ENCODE data around the gene CTTN.

The CTTN gene

DNA sequence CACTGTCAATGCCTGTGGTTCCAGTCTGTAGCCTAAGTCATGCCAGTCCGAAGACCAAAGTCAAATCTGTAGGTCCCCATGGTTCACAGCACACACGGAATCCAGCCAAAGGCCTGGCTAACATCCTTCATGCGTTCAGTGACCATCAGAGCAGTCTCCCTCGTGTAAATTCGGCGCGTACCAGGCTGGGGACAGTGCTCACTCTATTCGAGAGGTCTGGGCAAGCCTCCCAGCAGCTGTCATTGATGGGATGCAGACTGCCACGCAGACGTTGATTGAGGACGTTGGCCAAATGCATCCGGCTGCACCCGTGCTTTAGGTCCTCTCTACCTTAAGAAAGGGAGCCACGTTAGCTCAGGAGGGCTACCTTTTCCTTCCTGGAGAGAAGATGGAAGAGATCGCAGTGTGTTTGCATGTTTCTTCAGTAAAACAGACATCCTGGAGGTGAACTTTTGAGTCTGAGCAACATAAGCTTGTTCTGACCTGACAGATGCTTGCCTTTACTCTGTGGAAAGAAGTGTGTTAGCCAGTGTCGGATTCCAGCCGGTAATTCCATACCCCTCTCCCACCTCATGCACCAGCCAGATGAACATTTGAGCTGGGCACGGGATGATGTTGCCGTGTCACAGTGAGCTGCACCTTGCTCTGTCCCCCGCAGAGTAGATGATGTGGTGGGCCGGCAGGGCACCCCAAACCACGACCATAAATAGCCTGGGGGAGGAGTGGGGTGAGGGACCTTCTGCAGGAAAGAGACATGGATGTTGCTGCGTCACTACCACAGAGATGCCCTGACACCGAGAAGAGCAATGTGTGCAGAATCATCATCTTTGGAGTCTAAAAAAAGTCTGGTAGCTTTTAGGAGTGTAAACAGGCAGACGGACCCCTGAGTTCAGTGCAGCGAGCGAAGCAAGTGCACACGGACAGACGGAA lies 12.2 kb downstream of the CTTN start:
- Histone ChIP-seq H3K4me1 (ENCODE audit: control insufficient read depth, insufficient read depth, low read depth, low read length) (peaks cover 26% of the 10 kb centered on the region), H3K9ac (ENCODE audit: low read length) (no peak overlapping the region), H3K27me3 (ENCODE audit: control insufficient read depth in 1 of 2, insufficient read depth in 1 of 2, low read length in 2 of 2) (no peaks in the 10 kb centered on the region), H3K18ac (ENCODE audit: low read depth in 1 of 2, low read length in 2 of 2) (no peak overlapping the region), H2AK5ac (ENCODE audit: low read length, severe bottlenecking) (no peak overlapping the region), H3K79me1 (replicated peaks; ENCODE audit: low read length, poor library complexity, severe bottlenecking) (peaks cover 40% of the 10 kb centered on the region), H3K23ac (ENCODE audit: low read length in 2 of 2) (no peak overlapping the region), H2BK120ac (ENCODE audit: low read depth, low read length) (no peak overlapping the region), H3K27ac (ENCODE audit: low read length, poor library complexity, severe bottlenecking) (no peak overlapping the region), H3K14ac (ENCODE audit: low read length in 2 of 2) (no peak overlapping the region), H2BK12ac (ENCODE audit: low read length in 2 of 2) (no peak overlapping the region), H3K4me3 (ENCODE audit: insufficient read depth in 1 of 2, low read depth in 1 of 2, low read length in 2 of 2) (no peak overlapping the region), H4K8ac (ENCODE audit: low read length) (no peak overlapping the region), H3K4me2 (ENCODE audit: low read length, poor library complexity, severe bottlenecking) (no peak overlapping the region), H2BK5ac (ENCODE audit: low read depth, low read length, poor library complexity, severe bottlenecking) (no peak overlapping the region), H4K91ac (ENCODE audit: low read length) (no peak overlapping the region), H2AFZ (ENCODE audit: low read depth, low read length) (no peak overlapping the region), H3K36me3 (ENCODE audit: control insufficient read depth in 1 of 2, insufficient read depth in 2 of 2, low read depth in 1 of 2, low read length in 2 of 2) (peaks cover 85 to 98% of the 10 kb centered on the region in 2 experiments), H3K9me3 (ENCODE audit: control insufficient read depth, low read length) (no peaks in the 10 kb centered on the region), H3K4ac (ENCODE audit: low read depth in 1 of 2, low read length in 2 of 2) (no peak overlapping the region), H2BK15ac (ENCODE audit: low read depth, poor library complexity, severe bottlenecking) (no peak overlapping the region)
- no peak for DNase-seq
- WGBS: 95% methylated on average over 29 of the region's 29 CpGs

DNA sequence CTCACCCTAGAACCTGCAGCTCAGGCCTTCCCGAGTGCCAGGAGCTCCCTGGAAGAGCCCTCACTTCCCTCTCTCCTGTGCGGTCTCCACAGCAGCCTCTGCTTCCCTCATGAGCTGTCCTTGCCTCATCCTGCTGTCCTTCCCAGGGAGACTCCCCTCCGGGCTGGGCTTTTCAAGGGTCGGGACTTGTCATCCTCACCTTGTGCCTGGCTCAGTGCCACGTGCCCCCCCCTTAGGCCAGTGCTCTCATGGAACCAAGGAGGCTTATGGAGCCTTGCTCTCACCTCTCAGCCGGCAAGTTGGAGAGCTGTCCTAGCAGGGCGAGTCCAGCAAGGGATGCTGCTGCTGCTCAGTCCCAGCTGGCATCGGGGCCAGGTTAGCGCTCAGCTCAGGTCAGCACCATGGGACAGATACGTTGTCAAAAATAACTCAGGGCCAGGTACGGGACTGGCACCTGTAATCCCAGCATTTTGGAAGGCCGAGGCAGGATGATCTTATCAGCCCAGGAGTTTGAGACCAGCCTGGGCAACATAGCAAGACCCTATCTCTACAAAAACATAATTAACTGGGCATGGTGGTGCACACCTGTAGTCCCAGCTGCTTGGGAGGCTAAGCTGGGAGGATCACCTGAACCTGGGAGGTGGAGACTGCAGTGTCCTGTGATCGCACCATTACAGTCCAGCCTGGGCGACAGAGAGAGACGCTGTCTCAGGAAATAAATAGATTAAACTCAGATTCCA lies 13.6 kb downstream of the CTTN start:
- peaks cover 42% of the 10 kb centered on the region for H3K79me1 ChIP-seq (replicated peaks; ENCODE audit: low read length, poor library complexity, severe bottlenecking)
- H2BK5ac ChIP-seq (ENCODE audit: low read depth, low read length, poor library complexity, severe bottlenecking): no peak overlapping the region
- DNase-seq: no peak
- H3K27me3 ChIP-seq (ENCODE audit: control insufficient read depth in 1 of 2, insufficient read depth in 1 of 2, low read length in 2 of 2): no peaks in the 10 kb centered on the region
- H3K4ac ChIP-seq (ENCODE audit: low read depth in 1 of 2, low read length in 2 of 2): no peak overlapping the region
- peaks cover 89 to 98% of the 10 kb centered on the region in 2 experiments for H3K36me3 ChIP-seq (ENCODE audit: control insufficient read depth in 1 of 2, insufficient read depth in 2 of 2, low read depth in 1 of 2, low read length in 2 of 2)
- H2AK5ac ChIP-seq (ENCODE audit: low read length, severe bottlenecking): no peak overlapping the region
- H3K23ac ChIP-seq (ENCODE audit: low read length in 2 of 2): no peak overlapping the region
- H2BK12ac ChIP-seq (ENCODE audit: low read length in 2 of 2): no peak overlapping the region
- no peak overlapping the region for H4K8ac ChIP-seq (ENCODE audit: low read length)
- H3K9me3 ChIP-seq (ENCODE audit: control insufficient read depth, low read length): no peaks in the 10 kb centered on the region
- no peak overlapping the region for H2AFZ ChIP-seq (ENCODE audit: low read depth, low read length)
- no peak overlapping the region for H2BK120ac ChIP-seq (ENCODE audit: low read depth, low read length)
- H3K4me1 ChIP-seq (ENCODE audit: control insufficient read depth, insufficient read depth, low read depth, low read length): peaks cover 34% of the 10 kb centered on the region
- H3K14ac ChIP-seq (ENCODE audit: low read length in 2 of 2): no peak overlapping the region
- H2BK15ac ChIP-seq (ENCODE audit: low read depth, poor library complexity, severe bottlenecking): no peak overlapping the region
- H3K9ac ChIP-seq (ENCODE audit: low read length): no peak overlapping the region
- WGBS: 97% methylated on average over 15 of the region's 15 CpGs
- H3K18ac ChIP-seq (ENCODE audit: low read depth in 1 of 2, low read length in 2 of 2): no peak overlapping the region
- H4K91ac ChIP-seq (ENCODE audit: low read length): no peak overlapping the region
- H3K4me2 ChIP-seq (ENCODE audit: low read length, poor library complexity, severe bottlenecking): no peak overlapping the region
- H3K27ac ChIP-seq (ENCODE audit: low read length, poor library complexity, severe bottlenecking): no peak overlapping the region
- H3K4me3 ChIP-seq (ENCODE audit: insufficient read depth in 1 of 2, low read depth in 1 of 2, low read length in 2 of 2): no peak overlapping the region

DNA sequence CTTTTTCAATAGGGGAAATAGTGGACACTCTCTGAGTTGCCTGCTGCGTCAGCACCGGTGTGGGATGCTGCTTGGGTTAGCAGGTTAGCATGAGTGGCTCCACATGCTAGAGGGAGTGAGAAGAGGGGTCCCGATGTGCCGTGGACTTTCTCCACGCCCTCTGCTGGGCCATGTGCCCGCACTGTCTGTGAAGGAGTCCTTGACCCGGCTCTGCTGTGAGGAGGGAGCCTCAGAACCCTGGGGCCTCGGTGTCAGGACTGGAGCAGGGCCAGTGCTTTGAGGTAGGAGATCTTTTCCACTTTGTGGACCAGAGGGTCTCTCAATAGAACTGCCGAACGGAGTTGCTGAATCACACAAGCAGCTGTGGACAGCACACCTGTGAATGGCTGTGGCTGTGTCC lies 14.8 kb downstream of the CTTN start:
- no peak overlapping the region for H3K4me3 ChIP-seq (ENCODE audit: insufficient read depth in 1 of 2, low read depth in 1 of 2, low read length in 2 of 2)
- peaks cover 37% of the 10 kb centered on the region for H3K4me1 ChIP-seq (ENCODE audit: control insufficient read depth, insufficient read depth, low read depth, low read length)
- H3K4ac ChIP-seq (ENCODE audit: low read depth in 1 of 2, low read length in 2 of 2): no peak overlapping the region
- no peaks in the 10 kb centered on the region for H3K27me3 ChIP-seq (ENCODE audit: control insufficient read depth in 1 of 2, insufficient read depth in 1 of 2, low read length in 2 of 2)
- no peak overlapping the region for H4K8ac ChIP-seq (ENCODE audit: low read length)
- H2BK15ac ChIP-seq (ENCODE audit: low read depth, poor library complexity, severe bottlenecking): no peak overlapping the region
- no peak overlapping the region for H3K23ac ChIP-seq (ENCODE audit: low read length in 2 of 2)
- H3K27ac ChIP-seq (ENCODE audit: low read length, poor library complexity, severe bottlenecking): no peak overlapping the region
- H3K18ac ChIP-seq (ENCODE audit: low read depth in 1 of 2, low read length in 2 of 2): no peak overlapping the region
- H3K4me2 ChIP-seq (ENCODE audit: low read length, poor library complexity, severe bottlenecking): no peak overlapping the region
- H2BK120ac ChIP-seq (ENCODE audit: low read depth, low read length): no peak overlapping the region
- no peak overlapping the region for H3K9ac ChIP-seq (ENCODE audit: low read length)
- DNase-seq: no peak
- peak overlapping the region; percentile 10 for H2AK5ac ChIP-seq (ENCODE audit: low read length, severe bottlenecking)
- WGBS: 97% methylated on average over 10 of the region's 10 CpGs
- no peak overlapping the region for H2BK12ac ChIP-seq (ENCODE audit: low read length in 2 of 2)
- no peak overlapping the region for H2AFZ ChIP-seq (ENCODE audit: low read depth, low read length)
- H2BK5ac ChIP-seq (ENCODE audit: low read depth, low read length, poor library complexity, severe bottlenecking): no peak overlapping the region
- no peak overlapping the region for H3K14ac ChIP-seq (ENCODE audit: low read length in 2 of 2)
- H3K79me1 ChIP-seq (replicated peaks; ENCODE audit: low read length, poor library complexity, severe bottlenecking): peaks cover 45% of the 10 kb centered on the region
- peaks cover 90 to 98% of the 10 kb centered on the region in 2 experiments for H3K36me3 ChIP-seq (ENCODE audit: control insufficient read depth in 1 of 2, insufficient read depth in 2 of 2, low read depth in 1 of 2, low read length in 2 of 2)
- H3K9me3 ChIP-seq (ENCODE audit: control insufficient read depth, low read length): no peaks in the 10 kb centered on the region
- no peak overlapping the region for H4K91ac ChIP-seq (ENCODE audit: low read length)

Data from mesenchymal stem cell (in vitro differentiated cells and primary cell).